HG02840 (cell line): Measurements from ENCODE around the gene EIF1.
A peak's percentile ranks its signal among the peaks of the same experiment; 100 is the strongest.
"Not testable (repeated sequence)": the region's sequence is repeated elsewhere in the genome, so short reads cannot be mapped to it uniquely, and the experiment has no call there.

Experiments used
- ATAC-seq: cut with Tn5 transposase; IDR thresholded peaks from one replicate; pipeline ENCODE4 v1.9.1; 2021; ENCODE audit warnings: mild to moderate bottlenecking, moderate library complexity, moderate number of reproducible peaks; ENCODE audit not compliant: unreplicated experiment, low FRiP score

Gene EIF1

DNA sequence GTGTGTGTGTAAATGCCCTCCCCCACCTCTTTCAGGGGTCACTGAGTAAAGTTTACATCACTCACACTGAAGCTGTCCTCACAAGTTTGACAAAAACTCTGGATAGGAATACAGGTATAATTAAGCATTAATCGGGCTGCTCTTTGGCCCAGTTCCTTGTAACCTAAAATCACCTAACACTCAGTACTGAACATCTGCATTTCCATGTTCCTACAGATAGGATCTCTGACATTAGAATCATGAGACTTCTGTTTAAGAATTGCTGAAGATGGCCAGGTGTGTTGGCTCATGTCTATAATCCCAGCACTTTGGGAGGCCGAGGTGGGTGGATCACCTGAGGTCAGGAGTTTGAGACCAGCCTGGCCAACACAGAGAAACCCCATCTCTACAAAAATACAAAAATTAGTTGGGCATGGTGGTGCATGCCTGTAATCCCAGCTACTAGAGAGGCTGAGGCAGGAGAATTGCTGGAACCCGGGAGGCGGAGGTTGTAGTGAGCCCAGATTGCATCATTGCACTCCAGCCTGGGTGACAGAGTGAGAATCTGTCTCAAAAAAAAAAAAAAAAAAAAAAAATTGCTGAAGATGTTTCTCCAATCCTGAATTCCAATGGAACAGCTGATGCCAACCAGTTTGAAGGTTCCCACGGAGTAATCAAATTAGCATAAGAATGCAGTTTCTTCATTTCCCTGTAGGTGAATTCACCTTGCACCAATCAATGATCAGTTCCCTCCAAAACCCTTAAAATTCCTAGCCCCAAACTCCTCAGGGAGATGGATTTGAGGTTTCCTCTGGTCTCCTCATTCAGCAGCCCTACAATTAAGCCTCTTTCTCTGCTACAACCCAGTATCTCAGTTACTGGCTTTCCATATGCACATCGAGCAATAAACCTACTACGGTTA is 13.3 kb upstream of the EIF1 start:
- not testable (repeated sequence) for ATAC-seq

GRCh38 chr17:41676058-41676419 is 12.6 kb upstream of the EIF1 start:
- no peak for ATAC-seq

DNA sequence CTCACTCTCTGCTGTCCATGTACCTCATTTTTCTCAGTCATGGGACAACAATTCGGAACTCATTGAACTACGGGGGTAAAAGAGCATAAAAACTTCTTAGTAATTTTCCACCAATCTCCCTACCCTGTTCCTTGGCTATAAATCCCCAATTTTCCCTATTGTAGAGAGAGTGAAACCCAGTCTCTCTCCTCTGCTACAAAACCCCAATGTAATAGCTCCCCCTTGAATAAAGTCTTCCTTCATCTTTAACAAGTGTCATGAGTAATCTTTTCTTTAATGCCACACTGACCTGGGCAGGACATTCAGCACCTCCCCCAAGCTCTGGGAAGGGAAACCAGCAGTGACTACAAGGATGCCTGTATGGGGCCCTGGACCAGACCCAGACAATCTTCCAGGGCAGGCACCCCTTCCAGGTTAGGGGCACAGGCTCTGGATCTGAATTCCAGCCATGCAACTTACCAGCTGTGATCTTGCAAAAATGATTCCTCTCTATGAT is 10.2 kb upstream of the EIF1 start:
- no peak for ATAC-seq

DNA sequence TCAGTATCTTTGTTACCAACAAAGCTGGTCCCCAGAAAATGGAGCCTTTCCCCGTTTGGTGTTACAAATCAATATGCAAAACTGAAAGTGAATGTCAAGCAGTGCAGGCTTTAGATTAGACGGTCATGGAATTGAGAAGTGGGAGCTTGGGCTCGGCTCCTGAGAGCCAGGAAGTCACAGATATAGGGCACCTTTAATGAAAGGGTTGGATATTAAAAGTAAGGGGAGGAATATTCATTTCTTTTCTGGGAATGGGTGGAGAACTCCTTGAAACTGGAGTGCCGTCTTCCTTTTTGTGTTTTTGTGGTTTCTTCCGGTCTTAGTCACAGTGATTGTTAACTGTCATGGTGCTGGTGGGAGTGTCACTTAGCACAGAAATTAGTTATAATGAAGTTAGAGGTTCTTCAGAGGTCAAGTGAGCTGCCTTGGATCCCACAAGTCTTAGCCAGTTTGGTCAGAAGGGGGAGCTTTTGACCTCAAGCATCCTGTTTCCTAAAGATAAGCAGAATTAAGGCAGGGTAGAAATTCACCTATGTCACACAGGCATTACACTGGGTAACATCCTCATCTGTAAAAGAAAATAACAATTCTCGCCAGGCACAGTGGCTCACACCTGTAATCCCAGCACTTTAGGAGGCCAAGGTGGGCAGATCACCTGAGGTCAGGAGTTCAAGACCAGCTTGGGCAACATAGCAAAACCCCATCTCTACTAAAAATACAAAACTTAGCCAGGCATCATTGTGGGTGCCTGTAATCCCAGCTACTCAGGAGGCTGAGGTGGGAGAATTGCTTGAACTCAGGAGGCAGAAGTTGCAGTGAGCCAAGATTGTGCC is 9.6 kb upstream of the EIF1 start:
- no peak for ATAC-seq

GRCh38 chr17:41679740-41680425 is 8.8 kb upstream of the EIF1 start:
- no peak for ATAC-seq

DNA sequence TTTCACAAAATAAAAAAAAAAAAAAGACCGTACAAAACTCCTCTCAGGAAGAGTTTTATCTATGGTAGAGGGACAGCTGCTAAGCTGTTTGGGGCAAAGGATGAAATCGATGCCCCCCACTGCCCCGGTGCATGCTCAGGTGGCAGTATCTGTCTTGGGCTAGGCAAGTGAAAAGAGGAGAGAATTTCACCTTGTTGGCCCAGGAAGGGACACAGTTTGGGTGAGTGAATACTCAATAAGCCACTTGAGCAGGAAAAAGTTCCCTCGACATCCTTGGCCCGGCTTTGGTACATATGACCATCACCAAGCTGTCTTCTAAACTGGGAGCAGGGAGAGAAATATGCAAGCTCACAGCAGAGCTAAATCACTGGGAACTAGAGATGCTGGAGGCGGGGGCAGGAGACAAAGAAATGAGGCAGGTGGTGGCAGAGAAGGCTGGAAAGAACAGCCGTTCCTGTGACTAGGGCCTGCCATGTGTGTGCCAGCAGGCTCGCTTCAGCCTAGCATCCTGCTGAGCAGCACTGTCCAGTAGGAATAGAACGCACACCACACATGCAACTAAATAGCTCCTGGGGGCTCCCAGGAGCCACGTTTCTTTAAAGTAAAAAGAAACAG is 8.2 kb upstream of the EIF1 start:
- no peak for ATAC-seq

DNA sequence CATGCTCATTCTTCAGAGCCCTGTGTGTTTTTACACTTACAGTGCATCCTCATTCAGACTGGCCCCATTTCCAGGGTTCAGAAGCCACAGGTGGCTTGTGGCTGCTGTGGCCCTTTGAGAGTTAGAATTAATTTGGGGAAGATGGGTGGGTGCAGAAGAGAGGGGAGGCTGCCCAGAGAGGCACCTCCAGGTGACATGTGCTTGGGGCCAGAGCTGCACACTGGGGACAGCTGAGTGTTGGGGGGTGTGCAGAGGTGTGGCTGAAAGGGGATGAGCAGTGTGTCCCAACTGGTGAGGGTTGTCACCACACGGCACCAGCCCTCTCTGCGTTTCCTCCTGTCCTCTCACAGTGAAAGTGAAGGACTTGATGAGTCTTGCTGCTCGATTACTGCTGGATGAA is 6.9 kb upstream of the EIF1 start:
- no peak for ATAC-seq

DNA sequence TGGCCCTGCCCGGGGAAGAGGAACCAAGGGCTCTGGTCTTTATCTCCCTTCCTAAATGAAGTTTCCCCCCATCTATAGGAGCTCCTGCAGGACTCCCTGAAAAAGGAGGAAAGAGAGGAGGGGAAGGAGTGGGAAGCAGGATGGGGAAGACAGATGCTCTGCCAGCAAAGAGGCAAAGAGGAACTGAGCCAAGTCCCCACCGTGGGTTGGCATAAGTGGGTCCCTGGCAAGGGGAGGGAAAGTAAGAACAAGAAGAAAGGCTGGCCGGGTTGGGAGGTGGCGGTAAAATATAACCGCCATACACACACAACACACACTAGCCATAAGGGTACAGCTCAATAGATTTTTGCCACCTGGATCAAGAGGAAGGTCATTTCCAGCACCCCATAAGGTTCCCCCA is 6.1 kb upstream of the EIF1 start:
- ATAC-seq: no peak

- no peak for ATAC-seq
Observed at GRCh38 chr17:41683441-41684007, 5.2 kb upstream of the EIF1 start.

DNA sequence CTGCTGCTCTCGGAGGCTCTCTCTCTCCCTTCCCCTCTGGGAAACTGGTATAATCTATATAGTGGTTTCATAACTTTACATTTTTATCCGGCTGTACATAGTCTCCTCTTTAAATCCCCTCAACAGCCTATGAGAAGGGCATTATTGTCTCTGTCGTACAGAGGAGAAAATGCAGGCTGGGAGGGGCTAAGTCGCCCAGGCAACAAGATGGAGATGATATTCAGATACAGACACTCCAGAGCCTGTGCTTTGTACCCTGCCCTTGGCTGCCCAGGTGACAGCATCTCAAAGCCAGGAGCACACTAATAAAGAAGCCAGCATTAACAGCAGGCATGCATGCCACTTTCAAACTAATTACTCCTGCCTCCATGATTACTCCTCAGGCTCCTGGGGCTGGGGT is 4.7 kb upstream of the EIF1 start:
- ATAC-seq: no peak

DNA sequence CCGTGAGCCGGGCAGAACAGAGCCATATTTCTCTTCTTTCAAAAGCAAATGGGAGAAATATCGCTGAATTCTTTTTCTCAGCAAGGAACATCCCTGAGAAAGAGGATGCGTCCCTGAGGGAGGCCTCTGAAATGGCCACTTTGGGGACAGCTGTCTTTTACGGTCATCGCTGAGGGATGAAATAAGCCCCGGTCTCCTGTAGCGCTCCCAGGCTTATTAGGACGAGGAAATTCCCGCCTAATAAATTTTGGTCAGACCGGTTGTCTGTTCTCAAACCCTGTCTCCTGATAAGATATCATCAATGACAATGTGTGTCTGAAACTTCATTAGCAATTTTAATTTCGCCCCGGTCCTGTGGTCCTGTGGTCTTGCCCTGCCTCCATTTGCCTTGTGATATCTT is 2.9 kb upstream of the EIF1 start:
- not testable (repeated sequence) for ATAC-seq

- ATAC-seq: no peak
Observed at GRCh38 chr17:41686281-41686680, 2.4 kb upstream of the EIF1 start.

DNA sequence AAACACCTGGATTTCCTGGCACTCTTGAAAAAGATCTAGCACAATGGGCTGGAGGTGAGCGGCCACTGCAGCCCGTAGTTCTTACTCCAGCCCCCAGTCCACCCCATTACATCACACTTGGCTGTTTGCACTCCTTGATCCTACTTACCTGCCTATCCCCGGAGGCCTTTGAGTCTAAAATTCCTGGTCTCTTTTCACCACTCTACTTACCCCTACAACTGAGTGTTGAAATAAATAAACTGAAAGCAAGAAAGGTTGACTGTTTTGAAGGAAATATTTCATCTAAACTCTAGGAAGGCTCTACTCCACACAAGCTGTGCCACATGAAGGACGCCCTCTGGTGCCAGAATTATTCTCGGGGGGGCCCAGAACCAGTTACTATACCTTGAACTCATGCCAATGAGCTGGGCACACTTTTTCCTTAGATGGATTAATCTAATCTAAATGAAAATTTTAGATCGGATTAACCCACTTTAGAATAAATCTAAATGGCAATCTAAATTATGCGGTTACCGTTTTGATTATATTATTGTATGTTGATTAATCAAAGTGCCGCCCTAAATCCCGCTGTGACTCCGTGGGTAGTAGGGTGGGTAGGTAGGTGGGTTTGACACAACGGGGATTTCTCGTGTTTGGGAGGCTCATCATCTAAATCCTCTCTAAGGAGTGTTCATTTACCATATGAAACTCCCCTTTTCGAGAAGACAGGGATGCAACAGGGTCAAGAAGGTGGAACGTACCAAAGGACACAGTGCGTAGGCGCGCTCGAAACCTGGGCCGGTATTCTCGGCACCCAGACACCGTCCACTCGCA is 651 bp upstream of the EIF1 start:
- ATAC-seq: peak; percentile 18

GRCh38 chr17:41689497-41690299 is 1.0 kb downstream of the EIF1 start:
- ATAC-seq: no peak

DNA sequence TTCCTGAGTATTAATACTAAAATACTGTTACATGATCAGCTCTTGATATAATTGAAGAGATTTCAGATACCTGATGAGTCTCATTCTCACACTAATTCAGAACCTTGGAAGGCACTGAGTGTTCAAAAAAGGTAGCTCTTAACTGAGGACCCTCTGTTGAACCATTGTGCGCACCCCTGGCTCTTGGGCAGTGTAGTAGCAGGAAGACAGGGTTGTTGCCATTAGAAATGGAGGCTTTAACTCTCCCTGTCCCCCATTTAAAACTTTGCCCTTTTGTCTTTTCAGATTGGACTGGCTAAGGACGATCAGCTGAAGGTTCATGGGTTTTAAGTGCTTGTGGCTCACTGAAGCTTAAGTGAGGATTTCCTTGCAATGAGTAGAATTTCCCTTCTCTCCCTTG is 1.8 kb downstream of the EIF1 start:
- ATAC-seq: no peak

GRCh38 chr17:41691031-41691777 is 2.5 kb downstream of the EIF1 start:
- no peak for ATAC-seq

GRCh38 chr17:41692722-41693521 is 4.2 kb downstream of the EIF1 start:
- no peak for ATAC-seq
